Thoracic aorta (tissue), 2 donors: Measurements from ENCODE around the gene OPTN. TPM values are rescaled to one million over a fixed set of nuclear protein-coding genes. Genes with fewer than 3 reads are reported as not detected.

Experiments used
- ATAC-seq: fragments of 150-250 bp; one replicate; pipeline ENCODE4 v1.8.0; 2017; ENCODE audit warnings: low read depth; ENCODE audit not compliant: insufficient number of reproducible peaks, low FRiP score
- DNase-seq: peaks from one replicate; pipeline ENCODE4 v3.0.0-alpha.2; 2020; ENCODE audit warnings: low spot score
- H3K27ac ChIP-seq, 2 donors: fragments of 200-600 bp; sonication (generic); 1 replicate in 1 of 2; 2 replicates in 1 of 2; pipeline ENCODE4 v1.5.1; 2016; ENCODE audit warnings: mild to moderate bottlenecking in 2 of 2, moderate library complexity in 2 of 2
- H3K27me3 ChIP-seq: fragments of 200-600 bp; sonication (generic); replicated peaks from 2 replicates; pipeline ENCODE4 v1.6.0; 2016; ENCODE audit warnings: mild to moderate bottlenecking; ENCODE audit not compliant: insufficient read depth
- H3K36me3 ChIP-seq: fragments of 200-600 bp; sonication (generic); one replicate; pipeline ENCODE4 v1.5.1; 2016
- H3K4me1 ChIP-seq, 2 donors: fragments of 200-600 bp; sonication (generic); 1 replicate in 1 of 2; 2 replicates in 1 of 2; pipeline versions ENCODE4 v1.5.1 to v1.6.0; 2016; ENCODE audit warnings: low read depth in 2 of 2, mild to moderate bottlenecking in 1 of 2; ENCODE audit not compliant: control insufficient read depth in 1 of 2
- H3K4me3 ChIP-seq: fragments of 200-600 bp; sonication (generic); 2 replicates; pipeline ENCODE4 v1.5.1; 2016; ENCODE audit warnings: mild to moderate bottlenecking
- H3K9me3 ChIP-seq: fragments of 200-600 bp; sonication (generic); 2 replicates; pipeline ENCODE4 v1.5.1; 2016
- CTCF ChIP-seq: fragments of 200-600 bp; sonication (generic); IDR thresholded peaks from one replicate; pipeline ENCODE4 v1.5.1; 2019; ENCODE audit warnings: antibody characterized with exemption
- total RNA-seq, 2 donors: library from RNA; depleted of rRNA; stranded (reverse); fragments of >200 nt; gene quantifications; one replicate each; pipeline versions ENCODE4 v1.1.0 to v1.2.3, GENCODE V29; 2016

OPTN gene
- total RNA-seq, 2 donors from 2014 or later: 55.8 to 70.3 TPM

- TF ChIP-seq CTCF: no peak
- H3K36me3 ChIP-seq: peaks cover 9% of the 10 kb centered on the region
- H3K4me3 ChIP-seq: no peak overlapping the region
- peaks cover 14 to 29% of the 10 kb centered on the region in 2 donors for H3K4me1 ChIP-seq
- H3K27me3 ChIP-seq: no peaks in the 10 kb centered on the region
- DNase-seq: no peak
- ATAC-seq: no peak
- H3K9me3 ChIP-seq: no peaks in the 10 kb centered on the region
- no peak overlapping the region for H3K27ac ChIP-seq
Observed at GRCh38 chr10:13104697-13105096, 4.7 kb downstream of the OPTN start.

GRCh38 chr10:13105184-13105583 lies 5.2 kb downstream of the OPTN start:
- Histone ChIP-seq H3K4me1 (peaks cover 14 to 29% of the 10 kb centered on the region in 2 donors), H3K27me3 (no peaks in the 10 kb centered on the region), H3K27ac (no peak overlapping the region), H3K36me3 (peaks cover 9% of the 10 kb centered on the region), H3K4me3 (no peak overlapping the region), H3K9me3 (no peaks in the 10 kb centered on the region)
- no peak for DNase-seq
- TF ChIP-seq CTCF: no peak
- ATAC-seq: no peak

- ATAC-seq: no peak
- H3K27me3 ChIP-seq: no peaks in the 10 kb centered on the region
- no peaks in the 10 kb centered on the region for H3K9me3 ChIP-seq
- no peak for DNase-seq
- no peak for TF ChIP-seq CTCF
- H3K27ac ChIP-seq: no peak overlapping the region
- no peak overlapping the region for H3K4me3 ChIP-seq
- peaks cover 12 to 29% of the 10 kb centered on the region in 2 donors for H3K4me1 ChIP-seq
- peaks cover 12% of the 10 kb centered on the region for H3K36me3 ChIP-seq
Observed at GRCh38 chr10:13106387-13107045, 6.6 kb downstream of the OPTN start.

GRCh38 chr10:13110908-13111307 lies 10.9 kb downstream of the OPTN start:
- no peaks in the 10 kb centered on the region for H3K9me3 ChIP-seq
- DNase-seq: no peak
- no peak for TF ChIP-seq CTCF
- H3K36me3 ChIP-seq: peaks cover 36% of the 10 kb centered on the region
- H3K27me3 ChIP-seq: no peaks in the 10 kb centered on the region
- H3K4me1 ChIP-seq: peaks cover 0 to 2% of the 10 kb centered on the region in 2 donors
- no peak overlapping the region for H3K27ac ChIP-seq
- no peak for ATAC-seq
- no peak overlapping the region for H3K4me3 ChIP-seq

GRCh38 chr10:13113544-13113943 lies 13.6 kb downstream of the OPTN start:
- no peaks in the 10 kb centered on the region for H3K9me3 ChIP-seq
- no peaks in the 10 kb centered on the region for H3K27me3 ChIP-seq
- DNase-seq: no peak
- H3K36me3 ChIP-seq: peaks cover 55% of the 10 kb centered on the region
- ATAC-seq: no peak
- TF ChIP-seq CTCF: no peak
- peaks cover 0 to 2% of the 10 kb centered on the region in 2 donors for H3K4me1 ChIP-seq
- H3K27ac ChIP-seq: no peak overlapping the region
- no peak overlapping the region for H3K4me3 ChIP-seq
